Stimulated activated CD8-positive, alpha-beta memory T cell treated with anti-CD3 and anti-CD28 coated beads, Interleukin-12 subunit alpha, Interleukin-12 subunit beta, amount 100 ng/mL, for 4 hours (primary cell): Measurements from ENCODE around the gene SPEM3.
"Not testable (repeated sequence)": the region's sequence is repeated elsewhere in the genome, so short reads cannot be mapped to it uniquely, and the experiment has no call there.

Experiments
- DNase-seq: peaks from one replicate; pipeline ENCODE4 v3.0.0-alpha.2; 2020; ENCODE audit warnings: low read depth

SPEM3 gene

DNA sequence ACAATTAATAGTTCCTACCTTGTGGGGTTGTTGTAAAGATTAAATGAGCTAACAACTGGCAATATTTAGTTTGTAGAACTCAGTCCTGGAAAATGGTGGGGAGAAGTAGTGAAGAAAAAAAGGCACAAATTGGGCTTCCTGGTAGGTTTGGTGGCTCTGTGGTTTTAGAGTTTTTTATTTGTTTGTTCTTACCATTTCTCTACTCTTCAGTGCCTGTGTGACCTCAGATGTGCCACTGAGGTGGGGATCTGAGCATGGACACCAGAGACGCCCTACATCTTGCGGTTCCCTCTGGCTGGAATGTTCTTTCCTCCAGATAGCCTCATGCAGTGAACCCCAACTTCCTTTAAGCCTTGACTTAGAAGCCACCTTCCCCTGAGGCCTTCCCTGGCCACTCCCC, 43.1 kb downstream of the SPEM3 start:
- DNase-seq = no peak

GRCh38 chr17:7474767-7475166, 46.1 kb downstream of the SPEM3 start:
- not testable (repeated sequence) for DNase-seq

DNA sequence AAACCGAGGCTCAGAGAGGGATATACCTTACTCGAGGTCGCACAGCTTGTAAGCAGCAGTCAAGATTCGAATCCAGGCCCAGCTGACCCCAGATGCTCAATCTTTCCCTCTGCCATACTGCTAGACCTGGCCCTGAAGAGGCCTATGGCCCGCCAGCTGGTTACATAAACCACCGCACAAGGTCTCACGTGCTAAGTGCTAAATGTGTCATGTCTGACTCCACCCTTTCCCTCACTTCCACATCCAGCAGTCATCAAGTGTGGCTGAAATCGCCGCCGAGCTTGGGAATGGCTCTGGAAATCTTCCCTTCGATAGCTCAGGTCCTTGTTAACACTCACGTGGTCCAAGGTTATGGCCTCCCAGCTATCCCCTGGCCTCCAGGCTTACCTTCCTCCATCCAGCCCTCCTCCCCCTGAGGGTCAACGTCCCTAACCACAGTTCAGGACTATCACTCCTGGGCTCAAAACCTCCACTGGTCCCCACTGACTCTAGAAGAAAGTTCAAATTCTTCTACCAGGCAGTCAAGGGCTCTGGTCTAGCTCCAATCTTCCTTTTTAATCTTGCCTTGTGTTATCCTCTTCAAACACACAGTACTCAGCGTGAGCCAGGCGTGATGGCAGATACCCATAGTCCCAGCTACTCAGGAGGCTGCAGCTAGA, 47.2 kb downstream of the SPEM3 start:
- no peak for DNase-seq

GRCh38 chr17:7476494-7476893, 47.8 kb downstream of the SPEM3 start:
- no peak for DNase-seq

DNA sequence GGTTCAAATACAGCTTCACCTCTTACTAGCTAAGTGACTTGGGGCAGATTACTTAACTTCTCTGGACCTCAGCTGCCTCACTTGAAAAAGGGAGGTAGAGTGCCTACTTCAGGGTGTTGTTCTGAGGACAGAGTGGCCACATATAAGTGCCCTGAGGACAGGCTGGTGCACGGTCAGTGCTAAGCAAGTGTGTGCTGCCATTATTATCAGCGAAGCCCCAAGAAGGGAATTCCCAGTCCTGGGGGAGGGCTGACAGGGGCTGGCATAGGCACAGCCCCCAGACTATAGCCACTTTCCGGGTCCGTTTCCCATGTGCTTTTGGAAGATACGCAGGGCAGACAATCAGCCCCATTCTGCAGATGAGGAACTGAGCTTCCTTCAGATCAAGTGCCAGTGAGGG, 48.3 kb downstream of the SPEM3 start:
- DNase-seq = no peak

DNA sequence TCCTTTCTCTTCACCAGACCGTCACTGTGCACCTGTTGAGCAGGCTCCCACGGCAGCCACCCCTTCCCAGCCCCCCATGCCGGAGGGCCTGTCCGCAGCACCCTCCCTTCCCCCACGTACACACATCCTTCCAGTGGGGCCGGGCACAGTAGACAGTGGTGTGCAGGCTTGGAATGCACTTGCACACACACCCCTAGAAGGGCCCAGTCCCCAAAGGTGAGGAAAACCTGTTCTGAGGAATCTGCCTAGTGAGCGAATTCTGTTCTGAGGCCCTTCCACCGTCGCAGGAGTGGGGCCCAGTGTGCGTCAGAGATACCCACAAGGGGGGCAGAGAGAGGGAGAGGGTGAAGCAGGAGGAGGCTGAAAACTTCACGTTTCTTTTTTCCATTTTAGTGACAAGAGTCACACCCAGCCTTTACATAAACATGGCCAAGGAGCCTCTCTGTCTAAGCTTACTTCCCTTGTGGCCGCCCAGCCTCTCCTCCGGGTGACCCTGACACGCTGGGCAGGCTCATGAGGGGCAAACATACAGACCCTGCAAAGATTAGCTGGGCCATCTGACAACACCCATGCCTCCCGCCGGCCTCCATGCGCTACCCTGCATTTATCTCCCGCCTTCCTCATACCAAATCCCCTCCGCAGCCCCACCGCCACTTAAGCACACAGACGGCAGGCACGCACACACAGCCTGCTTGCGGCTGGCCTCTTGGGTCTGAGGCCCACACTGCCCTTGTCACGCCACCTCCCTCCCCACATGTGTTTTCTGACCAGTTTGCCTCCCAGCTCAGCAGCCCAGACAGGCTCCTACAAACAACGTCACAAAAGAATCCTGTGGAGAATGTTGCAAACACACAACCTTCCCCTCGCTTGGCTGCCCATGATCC, 49.0 kb downstream of the SPEM3 start:
- peak; percentile 31 for DNase-seq

- peak; percentile 42 for DNase-seq
Measured at GRCh38 chr17:7478276-7479212, 49.9 kb downstream of the SPEM3 start.

DNA sequence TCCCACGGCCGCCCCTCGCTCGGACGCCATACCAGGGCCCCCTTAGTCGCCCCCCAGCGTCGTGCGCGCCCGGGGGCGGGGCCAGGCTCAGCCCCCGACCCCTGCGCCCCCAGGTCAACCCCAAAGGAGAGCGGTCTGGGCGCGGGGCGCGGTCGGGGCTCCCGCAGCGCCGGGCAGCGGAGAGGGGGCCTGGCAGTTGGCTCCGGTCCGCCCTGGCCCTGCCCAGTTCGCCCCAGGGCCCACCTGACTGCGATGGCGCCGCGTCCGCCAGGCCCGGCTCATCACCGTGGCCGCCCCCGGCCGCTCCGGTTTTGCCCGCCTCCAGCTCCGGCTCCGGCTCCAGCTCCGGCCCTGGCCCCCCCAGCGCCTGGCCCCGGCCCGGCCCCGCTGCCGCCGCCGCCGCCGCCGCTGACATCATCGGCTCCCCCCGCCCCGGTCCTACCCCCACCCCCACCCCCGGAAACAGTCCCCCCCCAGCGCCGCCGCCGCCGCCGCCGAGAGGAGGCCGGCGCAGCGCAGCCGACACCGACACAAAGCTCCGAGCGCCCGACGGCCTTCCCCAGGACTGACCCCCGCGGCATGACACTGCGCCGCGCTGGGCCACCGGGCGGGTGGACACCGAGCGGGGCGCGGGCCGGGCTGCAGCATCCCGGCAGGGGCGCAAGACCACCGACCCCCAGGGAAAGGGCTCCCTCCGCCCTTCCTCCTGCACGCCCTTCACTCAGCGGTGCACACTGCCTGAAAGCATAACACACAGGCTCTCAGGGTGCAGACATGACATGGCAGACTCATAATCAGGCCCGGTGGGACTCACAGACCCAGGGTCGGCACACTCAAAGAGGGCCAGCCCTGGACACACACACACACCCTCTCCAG, 50.8 kb downstream of the SPEM3 start, which contains the start of gene ZBTB4:
Gene ZBTB4, minus strand, starts transcription at position 419 of the 876 bp plus-strand sequence. CDS start 12,830 bp downstream, outside the sequence.
- peak; percentile 57 for DNase-seq

DNA sequence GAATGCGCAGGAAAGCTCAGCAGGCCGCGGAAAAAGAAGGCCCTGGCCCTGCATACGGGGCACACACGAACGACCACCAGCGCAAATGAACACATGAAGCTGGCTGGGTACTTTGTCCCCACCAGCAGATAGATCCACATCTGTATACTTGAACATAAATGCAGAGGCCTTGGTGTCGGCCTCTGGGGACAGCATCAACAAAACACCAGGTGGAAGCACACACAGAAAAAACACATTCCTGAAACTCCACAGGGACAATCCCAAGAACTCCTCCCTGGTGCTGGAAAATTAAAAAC, 51.4 kb downstream of the SPEM3 start:
- DNase-seq = no peak

DNA sequence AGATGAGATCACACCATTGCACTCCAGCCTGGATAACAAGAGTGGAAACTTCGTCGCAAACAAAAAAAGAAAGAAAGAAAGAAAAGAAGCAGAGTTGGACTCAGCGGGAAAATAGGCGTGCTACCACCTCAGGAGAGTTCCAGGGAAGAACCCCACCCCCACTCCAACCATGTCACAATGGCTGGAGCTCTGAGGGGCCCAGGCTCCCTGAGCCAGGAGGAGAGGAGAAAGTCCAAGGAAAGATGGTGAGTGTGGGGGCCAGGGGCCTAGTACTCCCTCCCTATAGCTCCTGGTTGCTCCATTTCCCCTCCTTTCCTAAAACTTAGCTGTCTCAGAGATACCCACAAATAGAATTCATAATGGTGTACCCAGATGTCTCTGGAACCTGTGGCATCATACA, 52.6 kb downstream of the SPEM3 start, which contains the start of gene SLC35G6:
Gene SLC35G6, plus strand, starts transcription at position 172 of the 400 bp plus-strand sequence. Its CDS starts 71 bp downstream, at position 243.
- not testable (repeated sequence) for DNase-seq

- DNase-seq = not testable (repeated sequence)
Measured at GRCh38 chr17:7481842-7482741, 53.4 kb downstream of the SPEM3 start.
